Smooth muscle cell (in vitro differentiated cells): ENCODE data around the gene BSG. TPM values are rescaled to one million over a fixed set of nuclear protein-coding genes. Genes with fewer than 3 reads are reported as not detected.

Source experiments
- DNase-seq: peaks from one replicate; lab custom pipeline; 2025; ENCODE audit not compliant: unreplicated experiment; lab: John Stamatoyannopoulos, UW
- H2AFZ ChIP-seq: fragments of 200-600 bp; sonication (generic); 2 replicates; pipeline ENCODE4 v1.6.0; 2016; ENCODE audit warnings: antibody characterized with exemption, low read depth, mild to moderate bottlenecking
- H3F3A ChIP-seq: fragments of 200-600 bp; sonication (generic); 2 replicates; pipeline ENCODE4 v1.6.0; 2017; ENCODE audit warnings: antibody characterized with exemption, low read depth
- H3K27ac ChIP-seq: fragments of 200-600 bp; sonication (generic); 2 replicates; pipeline ENCODE4 v1.5.1; 2016; ENCODE audit warnings: low read depth, mild to moderate bottlenecking
- H3K27me3 ChIP-seq: fragments of 200-600 bp; sonication (generic); 2 replicates; pipeline ENCODE4 v1.6.1; 2016; ENCODE audit warnings: low read depth, mild to moderate bottlenecking
- H3K36me3 ChIP-seq: fragments of 200-600 bp; sonication (generic); 2 replicates; pipeline ENCODE4 v1.5.1; 2016; ENCODE audit warnings: low read depth
- H3K4me1 ChIP-seq: fragments of 200-600 bp; sonication (generic); 2 replicates; pipeline ENCODE4 v1.5.1; 2016; ENCODE audit warnings: low read depth
- H3K4me2 ChIP-seq: fragments of 200-600 bp; sonication (generic); 2 replicates; pipeline ENCODE4 v1.6.0; 2016; ENCODE audit warnings: mild to moderate bottlenecking
- H3K4me3 ChIP-seq: fragments of 200-600 bp; sonication (generic); 2 replicates; pipeline ENCODE4 v1.5.1; 2016; ENCODE audit warnings: mild to moderate bottlenecking
- H3K79me2 ChIP-seq: fragments of 200-600 bp; sonication (generic); 2 replicates; pipeline ENCODE4 v1.6.0; 2016; ENCODE audit warnings: low read depth, mild to moderate bottlenecking
- H3K9ac ChIP-seq: fragments of 200-600 bp; sonication (generic); 2 replicates; pipeline ENCODE4 v1.6.0; 2016; ENCODE audit warnings: low read depth
- H3K9me3 ChIP-seq: fragments of 200-600 bp; sonication (generic); replicated peaks from 2 replicates; pipeline ENCODE4 v1.5.1; 2016; ENCODE audit warnings: low read depth
- H4K20me1 ChIP-seq: fragments of 200-600 bp; sonication (generic); 2 replicates; pipeline ENCODE4 v1.6.0; 2016; ENCODE audit warnings: low read depth
- CTCF ChIP-seq: fragments of 200-600 bp; sonication (generic); IDR thresholded peaks from 2 replicates; pipeline ENCODE4 v1.5.1; 2017; ENCODE audit warnings: borderline replicate concordance, mild to moderate bottlenecking, antibody characterized with exemption; ENCODE audit not compliant: insufficient read depth, poor library complexity, severe bottlenecking
- WGBS: methylation state at CpG from one replicate; pipeline ENCODE4 v1.1.7; 2016; ENCODE audit warnings: low lambda C conversion rate; 5-methylcytosine and 5-hydroxymethylcytosine counted together
- polyA plus RNA-seq: library from polyadenylated mRNA; unstranded; fragments of >200 nt; fragmentation: Nextera tagmentation; extraction: Ambion mirVana; gene quantifications from 2 replicates; pipeline ENCODE4 v1.2.1, GENCODE V29; 2016
- total RNA-seq: library from RNA; depleted of rRNA; stranded (reverse); fragments of >200 nt; gene quantifications from 2 replicates; pipeline ENCODE4 v1.2.3, GENCODE V29; 2014

Gene BSG
- 431 and 469 TPM in 2 replicates for total RNA-seq
- polyA plus RNA-seq: 971 and 1,057 TPM in 2 replicates

- Histone ChIP-seq H3K79me2 (peaks cover 48% of the 10 kb centered on the region), H3K27me3 (no peaks in the 10 kb centered on the region), H3K9me3 (no peaks in the 10 kb centered on the region), H3K27ac (peak within 1 kb of the TSS; percentile 81), H3K4me3 (peak within 1 kb of the TSS; percentile 99), H3F3A (peaks cover 15% of the 10 kb centered on the region), H2AFZ (peak within 1 kb of the TSS; percentile 74), H3K4me2 (peak within 1 kb of the TSS; percentile 97), H4K20me1 (peaks cover 44% of the 10 kb centered on the region), H3K9ac (peak within 1 kb of the TSS; percentile 98), H3K4me1 (peaks cover 16% of the 10 kb centered on the region), H3K36me3 (no peaks in the 10 kb centered on the region)
- TF ChIP-seq CTCF: no peak
- peak; percentile 92 for DNase-seq
- 1% methylated on average over 74 of the region's 79 CpGs for WGBS
Measured at GRCh38 chr19:572140-572742, at the start of gene BSG. TSS of gene BSG (plus strand) at chr19:572596. CDS start at chr19:572635, 39 bp downstream.

GRCh38 chr19:522726-523125 lies 49.7 kb upstream of the BSG start:
- WGBS: 97% methylated on average over 12 of the region's 12 CpGs

GRCh38 chr19:524062-524674 lies 48.2 kb upstream of the BSG start:
- Histone ChIP-seq H2AFZ (no peak overlapping the region), H3K36me3 (no peaks in the 10 kb centered on the region), H3K4me2 (no peak overlapping the region), H3K4me1 (no peaks in the 10 kb centered on the region), H4K20me1 (no peaks in the 10 kb centered on the region), H3K27ac (no peak overlapping the region), H3K27me3 (no peaks in the 10 kb centered on the region), H3K79me2 (no peaks in the 10 kb centered on the region), H3K4me3 (no peak overlapping the region), H3K9me3 (no peaks in the 10 kb centered on the region), H3F3A (no peaks in the 10 kb centered on the region), H3K9ac (no peak overlapping the region)
- 73% methylated on average over 13 of the region's 29 CpGs for WGBS
- DNase-seq: no peak
- no peak for TF ChIP-seq CTCF

More at GRCh38 chr19:522726-523125, 49.7 kb upstream of the BSG start:
- no peaks in the 10 kb centered on the region for H4K20me1 ChIP-seq
- TF ChIP-seq CTCF: no peak
- no peaks in the 10 kb centered on the region for H3K36me3 ChIP-seq
- H3K4me1 ChIP-seq: no peaks in the 10 kb centered on the region
- no peak overlapping the region for H3K4me3 ChIP-seq
- DNase-seq: no peak
- no peaks in the 10 kb centered on the region for H3K9me3 ChIP-seq
- H3F3A ChIP-seq: no peaks in the 10 kb centered on the region
- H3K27me3 ChIP-seq: no peaks in the 10 kb centered on the region
- H3K9ac ChIP-seq: no peak overlapping the region
- no peak overlapping the region for H3K4me2 ChIP-seq
- H3K27ac ChIP-seq: no peak overlapping the region
- no peak overlapping the region for H2AFZ ChIP-seq
- no peaks in the 10 kb centered on the region for H3K79me2 ChIP-seq
